Spleen (tissue), 11 donors: ENCODE data around the gene SLC7A14. TPM values are rescaled to one million over a fixed set of nuclear protein-coding genes. Genes with fewer than 3 reads are reported as not detected.

Source experiments
- DNase-seq: peaks from one replicate; pipeline ENCODE4 v3.0.0-alpha.2; 2020
- H3K27ac ChIP-seq, 8 donors: fragments of 200-600 bp; sonication (generic) in 7 of 8; 1 replicate in 4 of 8; 2 replicates in 4 of 8; pipeline versions ENCODE4 v1.5.0 to v1.8.0; 2016 to 2021; ENCODE audit warnings: inconsistent platforms in 4 of 8, mild to moderate bottlenecking in 4 of 8, moderate library complexity in 1 of 8
- H3K27me3 ChIP-seq, 7 donors: fragments of 200-600 bp; sonication (generic) in 6 of 7; replicated peaks in 1 of 7; 1 replicate in 4 of 7; 2 replicates in 3 of 7; pipeline versions ENCODE4 v1.5.0 to v1.8.0; 2016 to 2021; ENCODE audit warnings: inconsistent platforms in 3 of 7, mild to moderate bottlenecking in 1 of 7
- H3K36me3 ChIP-seq, 6 donors: fragments of 200-600 bp; sonication (generic) in 5 of 6; 1 replicate in 4 of 6; 2 replicates in 2 of 6; pipeline versions ENCODE4 v1.5.0 to v1.8.0; 2016 to 2021; ENCODE audit warnings: inconsistent platforms in 2 of 6
- H3K4me1 ChIP-seq, 6 donors: fragments of 200-600 bp; sonication (generic) in 5 of 6; 1 replicate in 3 of 6; 2 replicates in 3 of 6; pipeline versions ENCODE4 v1.5.0 to v1.8.0; 2016 to 2021; ENCODE audit warnings: inconsistent platforms in 3 of 6
- H3K4me3 ChIP-seq, 8 donors: fragments of 200-600 bp; sonication (generic) in 7 of 8; 1 replicate in 4 of 8; 2 replicates in 4 of 8; pipeline versions ENCODE4 v1.5.0 to v1.8.0; 2016 to 2021; ENCODE audit warnings: inconsistent platforms in 4 of 8, mild to moderate bottlenecking in 4 of 8, moderate library complexity in 2 of 8
- H3K9me3 ChIP-seq, 8 donors: fragments of 200-600 bp; sonication (generic) in 7 of 8; 1 replicate in 4 of 8; 2 replicates in 4 of 8; pipeline versions ENCODE4 v1.5.0 to v1.8.0; 2016 to 2021; ENCODE audit warnings: inconsistent platforms in 4 of 8
- POLR2AphosphoS5 ChIP-seq, 3 donors: sonication (generic); formaldehyde crosslinking; IDR thresholded peaks; one replicate each; pipeline ENCODE4 v1.5.1; 2017; ENCODE audit warnings: antibody characterized with exemption in 3 of 3
- WGBS, 5 donors: extraction: QIAGEN DNeasy Blood & Tissue Kit in 3 of 5; methylation state at CpG; one replicate each; pipeline versions ENCODE4 v1.1.5 to v1.1.7; 2013 to 2018; 5-methylcytosine and 5-hydroxymethylcytosine counted together
- intact Hi-C: fragments of 100-400 bp; cut with DNase I; formaldehyde crosslinking; loops from one replicate; pipeline ENCODE4 v1.15.0; 2023; ENCODE audit warnings: low total_unique reads
- microRNA-seq, 3 donors: library from miRNA; unstranded; fragments of <30 nt; microRNA quantifications; one replicate each; pipeline versions ENCODE4 to v1.1.0, GENCODE V29; 2019 to 2020
- polyA plus RNA-seq, 3 donors: library from polyadenylated mRNA; stranded (reverse); fragments of 200-250 nt; gene quantifications; one replicate each; pipeline ENCODE4 v1.2.1, GENCODE V29; 2013
- total RNA-seq, 7 donors: library from RNA; depleted of rRNA in 3 of 7; stranded (reverse); fragments of >200 nt in 3 of 7; fragmentation: NEBNext Ultra II Directional in 4 of 7; extraction: Animal tissue kit (Norgen Biotek cat#: 25700) in 4 of 7; gene quantifications; one replicate each; pipeline versions ENCODE4 v1.1.0 to v1.2.1, GENCODE V29; 2016 to 2021
- TF ChIP-seq, protein P1 (sequence below), 11 experiments: fragments of 200-600 bp in 7 of 11; fragments of 450-650 bp in 4 of 11; sonication (generic) in 4 of 11; IDR thresholded peaks in 8 of 11; conservative IDR thresholded peaks in 3 of 11; 1 replicate in 7 of 11; 2 replicates in 4 of 11; pipeline versions ENCODE4 v1.4.0 to v1.8.0; 2016 to 2021; ENCODE audit warnings: antibody characterized with exemption in 11 of 11, inconsistent platforms in 4 of 11, mild to moderate bottlenecking in 1 of 11
- donor health status: healthy with polysubstance abuse.
- donor health status: DM: no; HTN: no; CAD: no; lungs with moderate emphysema.
- donor health status: DM: no; HTN: no; CAD: no.
- donor health status: Bipolar disorder and iron deficiency.
- donor health status: healthy.
- donor health status: DM: no; HTN: no; CAD: no.
- donor health status: DM: yes; HTN: yes; CAD: no.

Gene SLC7A14
- total and polyA plus RNA-seq, 10 donors: under 0.01 TPM; not detected in 9

DNA sequence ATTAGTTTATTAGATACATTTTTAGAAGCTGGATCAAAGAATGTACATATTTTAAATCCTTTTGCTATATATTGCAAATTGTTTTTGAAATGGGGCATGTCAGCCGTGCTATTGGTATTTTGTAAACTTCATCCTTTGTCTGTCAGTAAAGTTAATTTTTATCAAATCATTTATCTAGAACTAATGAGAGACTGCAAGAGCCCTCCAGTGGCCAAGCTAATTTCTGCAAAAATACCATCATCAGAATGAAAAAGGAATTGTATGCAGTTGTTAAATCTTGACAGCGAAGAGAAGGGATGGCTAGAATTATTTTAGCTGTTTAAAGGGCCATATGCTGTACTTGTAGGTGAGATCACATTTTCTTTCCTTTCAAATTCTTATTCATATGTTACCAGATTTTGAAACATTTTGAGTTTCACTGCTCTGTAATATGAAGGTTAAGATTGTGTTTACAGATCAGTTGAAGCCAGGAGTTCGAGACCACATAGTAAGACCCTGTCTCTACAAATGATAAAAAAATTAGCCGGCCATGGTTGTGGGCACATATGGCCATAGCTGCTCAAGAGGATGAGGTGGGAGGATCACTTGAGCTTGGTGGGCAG, 175.3 kb downstream of the SLC7A14 start:
- no peaks in the 10 kb centered on the region for H3K36me3 ChIP-seq
- intact Hi-C loops: loop anchor here (5.0 kb wide), 2 partner anchors 98 to 402 kb away; no protein-coding TSS in a partner anchor
- no peaks in the 10 kb centered on the region for H3K27me3 ChIP-seq
- DNase-seq: no peak
- H3K4me1 ChIP-seq: no peaks in the 10 kb centered on the region
- no peaks in the 10 kb centered on the region for H3K9me3 ChIP-seq
- no peak overlapping the region for H3K27ac ChIP-seq
- WGBS, 5 donors: 63 to 75% (median 66%) methylated on average over 4 of the region's 4 CpGs
- TF ChIP-seq POLR2AphosphoS5 (IDR thresholded peaks at IDR 0.05): no peak
- TF ChIP-seq, protein P1, sequence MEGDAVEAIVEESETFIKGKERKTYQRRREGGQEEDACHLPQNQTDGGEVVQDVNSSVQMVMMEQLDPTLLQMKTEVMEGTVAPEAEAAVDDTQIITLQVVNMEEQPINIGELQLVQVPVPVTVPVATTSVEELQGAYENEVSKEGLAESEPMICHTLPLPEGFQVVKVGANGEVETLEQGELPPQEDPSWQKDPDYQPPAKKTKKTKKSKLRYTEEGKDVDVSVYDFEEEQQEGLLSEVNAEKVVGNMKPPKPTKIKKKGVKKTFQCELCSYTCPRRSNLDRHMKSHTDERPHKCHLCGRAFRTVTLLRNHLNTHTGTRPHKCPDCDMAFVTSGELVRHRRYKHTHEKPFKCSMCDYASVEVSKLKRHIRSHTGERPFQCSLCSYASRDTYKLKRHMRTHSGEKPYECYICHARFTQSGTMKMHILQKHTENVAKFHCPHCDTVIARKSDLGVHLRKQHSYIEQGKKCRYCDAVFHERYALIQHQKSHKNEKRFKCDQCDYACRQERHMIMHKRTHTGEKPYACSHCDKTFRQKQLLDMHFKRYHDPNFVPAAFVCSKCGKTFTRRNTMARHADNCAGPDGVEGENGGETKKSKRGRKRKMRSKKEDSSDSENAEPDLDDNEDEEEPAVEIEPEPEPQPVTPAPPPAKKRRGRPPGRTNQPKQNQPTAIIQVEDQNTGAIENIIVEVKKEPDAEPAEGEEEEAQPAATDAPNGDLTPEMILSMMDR (IDR thresholded peaks at IDR 0.05 in 8 of 11, conservative IDR thresholded peaks at IDR 0.05 in 3 of 11): peak in 7 of 11 experiments; percentile 18 to 50 (median 45)
- H3K4me3 ChIP-seq: no peak overlapping the region

Small RNA genes within 50 kb of the gene (microRNA-seq; reads per million reads assigned to microRNA genes)
- gene MIR6828: 0 reads per million in 3 donors

Other genes with a start within 250 kb of the SLC7A14 start
- 10 to 100 TPM; 32.8 to 48.2 (median 36.2) TPM for gene SKIL, start 228.4 kb downstream of the SLC7A14 start, total RNA-seq
- 1 to 10 TPM; 9.1 to 9.7 (median 9.3) TPM for gene SKIL, start 228.4 kb downstream of the SLC7A14 start, polyA plus RNA-seq
- gene CLDN11, start 167.2 kb downstream of the SLC7A14 start, total RNA-seq: 10 to 100 TPM in 1 of 7 donors, 1 to 10 TPM in 6; 1.9 to 10.7 (median 6.7) TPM
- gene CLDN11, start 167.2 kb downstream of the SLC7A14 start, polyA plus RNA-seq: 1 to 10 TPM in 2 of 3 donors, under 1 TPM in 1; 0.70 to 3.2 (median 1.6) TPM